B cell (primary cell): ENCODE measurements around the gene LRIT3. TPM values are rescaled to one million over a fixed set of nuclear protein-coding genes. Genes with fewer than 3 reads are reported as not detected.

Experiments
- ATAC-seq: fragments of 200-7000 bp; cut with Tn5 transposase; one replicate; pipeline ENCODE4 v1.10.0; 2021; ENCODE audit warnings: low read depth, mild to moderate bottlenecking, moderate number of reproducible peaks, moderate library complexity
- CTCF ChIA-PET: fragments of 350-600 bp; sonication (Branson Sonifier 250); formaldehyde crosslinking; loops from one replicate; lab custom pipeline; 2021; ENCODE audit warnings: antibody characterized with exemption, inconsistent platforms; lab: Charles Lee
- POLR2A ChIA-PET: fragments of 350-600 bp; sonication (Branson Sonifier 250); formaldehyde crosslinking; loops from one replicate; lab custom pipeline; 2021; ENCODE audit warnings: antibody characterized with exemption; lab: Charles Lee
- DNase-seq: peaks from one replicate; pipeline ENCODE4 v3.0.0; 2013
- H2AFZ ChIP-seq: 2 replicates; pipeline ENCODE4 v1.6.1; 2012; ENCODE audit warnings: mild to moderate bottlenecking, low read depth, low read length; ENCODE audit not compliant: insufficient read depth, poor library complexity, severe bottlenecking
- H3K27ac ChIP-seq, 2 donors: 1 replicate in 1 of 2; 2 replicates in 1 of 2; pipeline ENCODE4 v1.5.1; 2012 to 2013; ENCODE audit warnings: low read length in 2 of 2, mild to moderate bottlenecking in 2 of 2, moderate library complexity in 1 of 2
- H3K27me3 ChIP-seq, 4 experiments: fragments of 200-600 bp in 1 of 4; sonication (generic) in 1 of 4; replicated peaks in 1 of 4; 1 replicate in 2 of 4; 2 replicates in 2 of 4; pipeline versions ENCODE4 v1.6.1 to v1.7.0; 2013 to 2016; ENCODE audit warnings: low read length in 3 of 4, mild to moderate bottlenecking in 2 of 4, mixed read lengths in 1 of 4, moderate library complexity in 1 of 4; ENCODE audit not compliant: insufficient read depth in 4 of 4, control insufficient read depth in 3 of 4; ENCODE audit errors: control extremely low read depth in 1 of 4
- H3K36me3 ChIP-seq, 2 experiments: replicated peaks in 1 of 2; 1 replicate in 1 of 2; 2 replicates in 1 of 2; pipeline versions ENCODE4 v1.6.1 to v1.7.1; 2013; ENCODE audit warnings: low read length in 1 of 2; ENCODE audit not compliant: insufficient read depth in 2 of 2, control insufficient read depth in 1 of 2; ENCODE audit errors: control extremely low read depth in 1 of 2, extremely low read depth in 1 of 2
- H3K4me1 ChIP-seq, 2 donors: fragments of 200-600 bp in 1 of 2; sonication (generic) in 1 of 2; 1 replicate in 1 of 2; 2 replicates in 1 of 2; pipeline versions ENCODE4 v1.5.1 to v1.6.1; 2013 to 2017; ENCODE audit warnings: low read length in 2 of 2; ENCODE audit not compliant: control insufficient read depth in 2 of 2, insufficient read depth in 2 of 2
- H3K4me2 ChIP-seq: replicated peaks from 2 replicates; pipeline ENCODE3; 2012; ENCODE audit warnings: mild to moderate bottlenecking, low read depth, low read length; ENCODE audit not compliant: poor library complexity, severe bottlenecking
- H3K4me3 ChIP-seq, 5 experiments: fragments of 200-600 bp in 1 of 5; sonication (generic) in 1 of 5; 1 replicate in 3 of 5; 2 replicates in 2 of 5; pipeline versions ENCODE4 v1.5.1 to v1.7.0; 2011 to 2016; ENCODE audit warnings: low read length in 4 of 5, mild to moderate bottlenecking in 4 of 5, low read depth in 2 of 5, control low read depth in 1 of 5, moderate library complexity in 1 of 5; ENCODE audit not compliant: insufficient read depth in 1 of 5; ENCODE audit errors: control extremely low read depth in 1 of 5, extremely low read depth in 1 of 5
- H3K79me2 ChIP-seq: fragments of 200-600 bp; sonication (generic); one replicate; pipeline ENCODE4 v1.6.0; 2016; ENCODE audit warnings: low read length; ENCODE audit not compliant: control insufficient read depth, insufficient read depth
- H3K9ac ChIP-seq: fragments of 200-600 bp; sonication (generic); 2 replicates; pipeline ENCODE4 v1.6.1; 2017; ENCODE audit warnings: mild to moderate bottlenecking, low read length, moderate library complexity
- H3K9me3 ChIP-seq, 3 donors: one replicate each; pipeline versions ENCODE4 v1.6.1 to v1.7.1; 2013; ENCODE audit warnings: low read length in 2 of 3; ENCODE audit not compliant: control insufficient read depth in 2 of 3, insufficient read depth in 1 of 3; ENCODE audit errors: control extremely low read depth in 1 of 3
- H4K20me1 ChIP-seq: 2 replicates; pipeline ENCODE4 v1.6.0; 2012; ENCODE audit warnings: mild to moderate bottlenecking, low read length; ENCODE audit not compliant: insufficient read depth, control insufficient read depth, poor library complexity, severe bottlenecking
- H3K27ac Mint-ChIP-seq: one replicate; pipeline ENCODE4 v1.8.0; 2021; ENCODE audit warnings: mixed read lengths
- H3K27me3 Mint-ChIP-seq: one replicate; pipeline ENCODE4 v1.8.0; 2021; ENCODE audit warnings: mixed read lengths
- H3K4me1 Mint-ChIP-seq: one replicate; pipeline ENCODE4 v1.8.0; 2021; ENCODE audit warnings: mixed read lengths
- H3K4me3 Mint-ChIP-seq: one replicate; pipeline ENCODE4 v1.8.0; 2021; ENCODE audit warnings: mixed read lengths
- H3K9me3 Mint-ChIP-seq: one replicate; pipeline ENCODE4 v1.8.0; 2022; ENCODE audit warnings: mixed read lengths; ENCODE audit not compliant: insufficient read depth
- CTCF ChIP-seq: fragments of 200-600 bp; IDR thresholded peaks from one replicate; pipeline ENCODE4 v1.8.0; 2022; ENCODE audit warnings: antibody characterized with exemption, mild to moderate bottlenecking
- EZH2 ChIP-seq: IDR thresholded peaks from 2 replicates; pipeline ENCODE4 v1.6.1; 2012; ENCODE audit warnings: borderline replicate concordance, low read depth, mild to moderate bottlenecking, moderate library complexity, low read length; ENCODE audit not compliant: insufficient read depth, poor library complexity, severe bottlenecking
- WGBS: methylation state at CpG from one replicate; pipeline ENCODE4 v1.1.5; 2013; ENCODE audit warnings: missing lambda C conversion rate; ENCODE audit not compliant: insufficient coverage; 5-methylcytosine and 5-hydroxymethylcytosine counted together
- intact Hi-C: fragments of 100-400 bp; cut with micrococcal nuclease; formaldehyde crosslinking; loops from one replicate; pipeline ENCODE4 v1.10.0; 2022
- polyA plus RNA-seq: library from polyadenylated mRNA; depleted of rRNA; stranded (reverse); fragments of >200 nt; gene quantifications from 2 replicates; pipeline ENCODE4 v1.2.3, GENCODE V29; 2012
- total RNA-seq, 2 donors: library from RNA; stranded (reverse); fragments of 120-200 nt in 1 of 2; gene quantifications; 1 replicate in 1 of 2; 2 replicates in 1 of 2; pipeline versions ENCODE4 v1.2.3 to v1.2.4, GENCODE V29; 2013 to 2022

LRIT3 gene
- total and polyA plus RNA-seq, 2 donors (not counting 1 experiment from before 2014, with no cell fraction given): 0.21 to 0.32 TPM

GRCh38 chr4:109816082-109816442, 31.8 kb upstream of the LRIT3 start:
- Histone ChIP-seq H3K36me3 (peaks cover 0 to 15% of the 10 kb centered on the region in 2 experiments), H4K20me1 (no peaks in the 10 kb centered on the region), H3K4me2 (peak overlapping the region; percentile 98), H2AFZ (peak overlapping the region; percentile 99), H3K4me1 (peaks cover 14 to 16% of the 10 kb centered on the region in 2 donors), H3K79me2 (peaks cover 34% of the 10 kb centered on the region), H3K9me3 (no peaks in the 10 kb centered on the region), H3K4me3 (peak overlapping the region; percentile 88 to 98 (median 94)), H3K27me3 (no peaks in the 10 kb centered on the region), H3K27ac (peak overlapping the region; percentile 80 to 92), H3K9ac (peak overlapping the region; percentile 98)
- WGBS: 0% methylated on average over 19 of the region's 19 CpGs
- H3K27me3 Mint-ChIP-seq: no peaks in the 10 kb centered on the region
- ChIA-PET CTCF (interaction anchor here (0.6 to 1.8 kb wide), 3 partner anchors 10 to 398 kb away, joined by 3 to 7 read pairs (median 5); partner anchors contain the start of gene SEC24B), POLR2A (no interaction called here)
- H3K4me1 Mint-ChIP-seq: peaks cover 30% of the 10 kb centered on the region
- intact Hi-C loops: loop anchor here (10.0 kb wide), 2 partner anchors 1161 to 1191 kb away; partner anchors contain the start of genes OSTC and RPL34
- H3K9me3 Mint-ChIP-seq: no peaks in the 10 kb centered on the region
- no peak for TF ChIP-seq CTCF
- TF ChIP-seq EZH2: no peak
- DNase-seq: no peak
- peak overlapping the region; percentile 97 for H3K27ac Mint-ChIP-seq
- ATAC-seq: no peak
- peak overlapping the region; percentile 99 for H3K4me3 Mint-ChIP-seq

- POLR2A ChIA-PET: no interaction called here
- WGBS: 90% methylated on average over 1 of the region's 1 CpG
These were observed 31.0 kb upstream of the LRIT3 start for GRCh38 chr4:109816894-109817293.

More at GRCh38 chr4:109816894-109817293, 31.0 kb upstream of the LRIT3 start:
- H3K27ac Mint-ChIP-seq: peak overlapping the region; percentile 13
- H3K27me3 Mint-ChIP-seq: no peaks in the 10 kb centered on the region
- Histone ChIP-seq H3K4me1 (peaks cover 14 to 16% of the 10 kb centered on the region in 2 donors), H3K27ac (no peak overlapping the region), H3K4me3 (no peak overlapping the region), H3K9me3 (no peaks in the 10 kb centered on the region), H3K9ac (no peak overlapping the region), H3K27me3 (no peaks in the 10 kb centered on the region), H2AFZ (no peak overlapping the region), H3K4me2 (peak overlapping the region; percentile 98), H3K36me3 (peaks cover 0 to 19% of the 10 kb centered on the region in 2 experiments), H4K20me1 (no peaks in the 10 kb centered on the region), H3K79me2 (peaks cover 34% of the 10 kb centered on the region)
- DNase-seq: no peak
- ATAC-seq: no peak
- CTCF ChIA-PET: interaction anchor here (1.0 to 1.8 kb wide), 2 partner anchors 9 to 114 kb away, joined by 3 to 5 read pairs; partner anchors contain the start of gene CASP6
- peak overlapping the region; percentile 99 for H3K4me3 Mint-ChIP-seq
- H3K9me3 Mint-ChIP-seq: no peaks in the 10 kb centered on the region
- peaks cover 32% of the 10 kb centered on the region for H3K4me1 Mint-ChIP-seq
- TF ChIP-seq CTCF: no peak
- TF ChIP-seq EZH2: no peak
- intact Hi-C loops: loop anchor here (10.0 kb wide), 2 partner anchors 1162 to 1192 kb away; partner anchors contain the start of genes OSTC and RPL34
